K562 (cell line): ENCODE measurements around the gene ABR. TPM values are rescaled to one million over a fixed set of nuclear protein-coding genes. Genes with fewer than 3 reads are reported as not detected.

ENCODE experiments used
- ATAC-seq: fragments of 200-7000 bp; cut with Tn5 transposase; 3 replicates; pipeline ENCODE4 v1.9.1; 2020; ENCODE audit warnings: moderate library complexity
- BruUV-seq: library from RNA; stranded (reverse); fragments of 400-500 nt; replicated peaks from 2 replicates; lab custom pipeline; 2021; lab: Mats Ljungman, UMichigan
- CTCF ChIA-PET: fragments of 300-600 bp; formaldehyde crosslinking; extraction: SDS; loops from one replicate; lab custom pipeline; 2021; ENCODE audit warnings: low intra/inter-chr PET ratio; lab: Yijun Ruan, JAX
- POLR2A ChIA-PET: fragments of 300-600, 350-650 bp; sonication (Branson Sonifier 250); formaldehyde crosslinking; extraction: SDS; loops from one replicate; lab custom pipeline; 2021; ENCODE audit warnings: antibody characterized with exemption, inconsistent platforms; lab: Yijun Ruan, JAX
- DNase-seq, 4 experiments: peaks; one replicate each; pipeline versions ENCODE4 v3.0.0 to v3.0.0-alpha.2; 2011 to 2018; ENCODE audit warnings: low spot score in 3 of 4, mixed read lengths in 3 of 4; ENCODE audit errors: extremely low read depth in 1 of 4
- FAIRE-seq: peaks from 2 replicates; lab custom pipeline; 2011; peaks lifted over from hg19 to GRCh38; lab: Jason Lieb, UNC
- H2AFZ ChIP-seq: 2 replicates; pipeline ENCODE4 v1.6.0; 2011; ENCODE audit warnings: low read depth, low read length, control low read depth, inconsistent platforms
- H3K27ac ChIP-seq: fragments of 200-600 bp; 3 replicates; pipeline ENCODE4 v1.8.0; 2011; ENCODE audit warnings: low read depth, mild to moderate bottlenecking, control low read depth, inconsistent platforms, low read length, moderate library complexity, mixed read lengths; ENCODE audit errors: extremely low read depth
- H3K27me3 ChIP-seq, 2 experiments: fragments of 300-600 bp in 1 of 2; 2 replicates in 1 of 2; 3 replicates in 1 of 2; pipeline versions ENCODE4 v1.6.0 to v1.8.0; 2011; ENCODE audit warnings: inconsistent platforms in 2 of 2, low read length in 2 of 2, mild to moderate bottlenecking in 1 of 2, mixed read lengths in 1 of 2, moderate library complexity in 1 of 2; ENCODE audit not compliant: control insufficient read depth in 2 of 2, insufficient read depth in 2 of 2
- H3K36me3 ChIP-seq: fragments of 300-600 bp; 3 replicates; pipeline ENCODE4 v1.8.0; 2011; ENCODE audit warnings: mild to moderate bottlenecking, low read length, inconsistent platforms; ENCODE audit not compliant: control insufficient read depth, insufficient read depth
- H3K4me1 ChIP-seq, 2 experiments: fragments of 200-600 bp in 1 of 2; replicated peaks in 1 of 2; 2 replicates in 1 of 2; 3 replicates in 1 of 2; pipeline versions ENCODE4 v1.5.1 to v1.8.0; 2011; ENCODE audit warnings: inconsistent platforms in 2 of 2, low read length in 2 of 2, mild to moderate bottlenecking in 1 of 2, mixed read lengths in 1 of 2, moderate library complexity in 1 of 2; ENCODE audit not compliant: control insufficient read depth in 2 of 2, insufficient read depth in 2 of 2
- H3K4me2 ChIP-seq: 2 replicates; pipeline ENCODE4 v1.6.1; 2011; ENCODE audit warnings: low read length, control low read depth, inconsistent platforms, mixed read lengths; ENCODE audit not compliant: insufficient read depth
- H3K4me3 ChIP-seq: fragments of 200-600 bp; sonication (generic), shearing (Covaris generic); 2 replicates; pipeline ENCODE4 v1.5.1; 2016; ENCODE audit warnings: control low read depth, inconsistent platforms
- H3K79me2 ChIP-seq: fragments of 200-600 bp; 3 replicates; pipeline ENCODE4 v1.8.0; 2011; ENCODE audit warnings: low read length, inconsistent platforms; ENCODE audit not compliant: control insufficient read depth, insufficient read depth
- H3K9ac ChIP-seq, 2 experiments: 2 replicates each; pipeline versions ENCODE4 v1.6.0 to v1.6.1; 2011; ENCODE audit warnings: low read depth in 2 of 2, low read length in 2 of 2, control low read depth in 1 of 2, inconsistent platforms in 1 of 2, mild to moderate bottlenecking in 1 of 2, mixed read lengths in 1 of 2; ENCODE audit not compliant: insufficient read depth in 1 of 2
- H3K9me1 ChIP-seq: one replicate; pipeline ENCODE4 v1.6.0; 2011; ENCODE audit warnings: inconsistent platforms, mild to moderate bottlenecking, low read length, moderate library complexity; ENCODE audit not compliant: control insufficient read depth, insufficient read depth
- H3K9me3 ChIP-seq: replicated peaks from 2 replicates; pipeline ENCODE4 v1.5.1; 2011; ENCODE audit warnings: low read depth, low read length, inconsistent platforms; ENCODE audit not compliant: control insufficient read depth, insufficient read depth
- H4K20me1 ChIP-seq: replicated peaks from 2 replicates; pipeline ENCODE4 v1.6.1; 2011; ENCODE audit warnings: low read length, inconsistent platforms, mixed read lengths; ENCODE audit not compliant: control insufficient read depth, insufficient read depth
- ATF6 ChIP-seq: sonication (generic); formaldehyde crosslinking; IDR thresholded peaks from 2 replicates; pipeline ENCODE4 v1.4.0; 2020; ENCODE audit warnings: mild to moderate bottlenecking, missing genetic modification reagents
- EP300 ChIP-seq: IDR thresholded peaks from 2 replicates; pipeline ENCODE4 v1.6.1; 2012; ENCODE audit warnings: low read length, improper control_type of control experiment
- IRF1 ChIP-seq: sonication (generic); formaldehyde crosslinking; IDR thresholded peaks from 2 replicates; pipeline ENCODE4 v1.8.0; 2022; ENCODE audit warnings: missing genetic modification reagents, mild to moderate bottlenecking, borderline replicate concordance
- KLF13 ChIP-seq: fragments of 450-650 bp; IDR thresholded peaks from 2 replicates; pipeline ENCODE4 v1.6.1; 2016; ENCODE audit warnings: missing genetic modification characterization, low read depth, mild to moderate bottlenecking, missing compliant biosample characterization, moderate library complexity, borderline replicate concordance
- PHF21A ChIP-seq: fragments of 450-650 bp; IDR thresholded peaks from 2 replicates; pipeline ENCODE4 v1.6.1; 2017; ENCODE audit warnings: low read depth, borderline replicate concordance
- RBM34 ChIP-seq: fragments of 200-400 bp; formaldehyde crosslinking; IDR thresholded peaks from 2 replicates; pipeline ENCODE4 v1.6.1; 2018; ENCODE audit warnings: low read length, borderline replicate concordance; ENCODE audit not compliant: insufficient read depth
- TFAM ChIP-seq: fragments of 250-450 bp; sonication (Bioruptor Pico); conservative IDR thresholded peaks from 2 replicates; pipeline ENCODE4 v1.5.0; 2021; ENCODE audit warnings: mild to moderate bottlenecking, moderate library complexity
- ZNF217 ChIP-seq: sonication (generic); formaldehyde crosslinking; IDR thresholded peaks from 2 replicates; pipeline ENCODE4 v1.8.0; 2022; ENCODE audit warnings: mild to moderate bottlenecking, missing genetic modification reagents
- ZNF639 ChIP-seq, 2 experiments: fragments of 200-800 bp in 1 of 2; sonication (Bioruptor generic) in 1 of 2; sonication (generic) in 1 of 2; formaldehyde crosslinking in 1 of 2; IDR thresholded peaks in 1 of 2; conservative IDR thresholded peaks in 1 of 2; 2 replicates each; pipeline versions ENCODE4 v1.5.0 to v1.6.1; 2016 to 2020; ENCODE audit warnings: missing compliant biosample characterization in 1 of 2, missing genetic modification characterization in 1 of 2, missing genetic modification reagents in 1 of 2
- WGBS: fragments of 100-300 bp; shearing (Covaris generic); methylation state at CpG from one replicate; pipeline ENCODE4 v1.1.6; 2016; ENCODE audit warnings: low coverage, mixed read lengths; ENCODE audit not compliant: insufficient coverage; ENCODE audit errors: missing lambda C conversion rate; 5-methylcytosine and 5-hydroxymethylcytosine counted together
- in situ Hi-C: fragments of 300-500 bp; cut with MboI; formaldehyde crosslinking; loops from 4 replicates; pipeline ENCODE4 v1.15.0; 2018; ENCODE audit warnings: inconsistent platforms, mixed read lengths
- intact Hi-C: fragments of 100-400 bp; cut with micrococcal nuclease; formaldehyde crosslinking; loops from 2 replicates; pipeline ENCODE4 v1.14.2; 2022
- polyA plus RNA-seq, 8 experiments: library from polyadenylated mRNA; depleted of rRNA in 4 of 8; stranded (reverse) in 5 of 8; unstranded in 3 of 8; fragments of >200 nt; fragmentation: Nextera tagmentation in 2 of 8; fragmentation: Illumina TruSeq in 1 of 8; extraction: Ambion mirVana in 2 of 8; extraction: Trizol in 1 of 8; gene quantifications; 2 replicates each; pipeline versions ENCODE4 v1.2.1 to v1.2.3, GENCODE V29; 2011 to 2014; ENCODE audit warnings: inconsistent platforms in 1 of 8, missing spikeins in 1 of 8
- total RNA-seq, 7 experiments: library from RNA; depleted of rRNA in 6 of 7; stranded (reverse); fragments of >200 nt in 6 of 7; fragmentation: Illumina TruSeq in 2 of 7; extraction: Trizol in 2 of 7; gene quantifications; 2 replicates each; pipeline versions ENCODE4 v1.2.1 to v1.2.3, GENCODE V29; 2011 to 2021; ENCODE audit warnings: low replicate concordance in 1 of 7

The ABR gene
- total and polyA plus RNA-seq, 9 of the 15 experiments (the other 6 are each of a cell fraction or from before 2014, with no cell fraction given), result 0.07 to 1.6 (median 0.37) TPM; not detected in 1

GRCh38 chr17:1036845-1037237 lies 142.9 kb downstream of the ABR start:
- POLR2A ChIA-PET, result no interaction called here
- Histone ChIP-seq H3K4me1 (peaks cover 0 to 11% of the 10 kb centered on the region in 2 experiments; a peak in 2 of 5 replicates), H3K27me3 (peaks cover 18 to 65% of the 10 kb centered on the region in 2 experiments; a peak in 4 of 5 replicates), H4K20me1 (no peaks in the 10 kb centered on the region), H3K27ac (no peak overlapping the region), H2AFZ (no peak overlapping the region), H3K9me3 (no peaks in the 10 kb centered on the region), H3K9me1 (no peaks in the 10 kb centered on the region), H3K4me3 (no peak overlapping the region), H3K9ac (no peak overlapping the region), H3K79me2 (no peaks in the 10 kb centered on the region), H3K36me3 (no peaks in the 10 kb centered on the region), H3K4me2 (no peak overlapping the region)
- no TSS peak for BruUV-seq
- no peak for FAIRE-seq
- no peak for DNase-seq
- TF ChIP-seq RBM34 (no peak), ZNF639 (CRISPR knock-in tag; conservative IDR thresholded peaks at IDR 0.05 in 1 of 2, IDR thresholded peaks at IDR 0.05 in 1 of 2) (no peak), TFAM (CRISPR knock-in tag) (no peak), ZNF217 (no peak), KLF13 (tag) (no peak), EP300 (no peak), PHF21A (no peak), IRF1 (CRISPR knock-in tag) (no peak), ATF6 (CRISPR knock-in tag) (no peak)
- ATAC-seq, result no peak
- CTCF ChIA-PET, result no interaction called here
- WGBS, result 0% methylated on average over 2 of the region's 2 CpGs
- in situ Hi-C loops, result no loop called here
- intact Hi-C loops, result no loop called here
